ENCODE data around the gene STAT6.
"Not testable (repeated sequence)": the region's sequence is repeated elsewhere in the genome, so short reads cannot be mapped to it uniquely, and the experiment has no call there.

The STAT6 gene

DNA sequence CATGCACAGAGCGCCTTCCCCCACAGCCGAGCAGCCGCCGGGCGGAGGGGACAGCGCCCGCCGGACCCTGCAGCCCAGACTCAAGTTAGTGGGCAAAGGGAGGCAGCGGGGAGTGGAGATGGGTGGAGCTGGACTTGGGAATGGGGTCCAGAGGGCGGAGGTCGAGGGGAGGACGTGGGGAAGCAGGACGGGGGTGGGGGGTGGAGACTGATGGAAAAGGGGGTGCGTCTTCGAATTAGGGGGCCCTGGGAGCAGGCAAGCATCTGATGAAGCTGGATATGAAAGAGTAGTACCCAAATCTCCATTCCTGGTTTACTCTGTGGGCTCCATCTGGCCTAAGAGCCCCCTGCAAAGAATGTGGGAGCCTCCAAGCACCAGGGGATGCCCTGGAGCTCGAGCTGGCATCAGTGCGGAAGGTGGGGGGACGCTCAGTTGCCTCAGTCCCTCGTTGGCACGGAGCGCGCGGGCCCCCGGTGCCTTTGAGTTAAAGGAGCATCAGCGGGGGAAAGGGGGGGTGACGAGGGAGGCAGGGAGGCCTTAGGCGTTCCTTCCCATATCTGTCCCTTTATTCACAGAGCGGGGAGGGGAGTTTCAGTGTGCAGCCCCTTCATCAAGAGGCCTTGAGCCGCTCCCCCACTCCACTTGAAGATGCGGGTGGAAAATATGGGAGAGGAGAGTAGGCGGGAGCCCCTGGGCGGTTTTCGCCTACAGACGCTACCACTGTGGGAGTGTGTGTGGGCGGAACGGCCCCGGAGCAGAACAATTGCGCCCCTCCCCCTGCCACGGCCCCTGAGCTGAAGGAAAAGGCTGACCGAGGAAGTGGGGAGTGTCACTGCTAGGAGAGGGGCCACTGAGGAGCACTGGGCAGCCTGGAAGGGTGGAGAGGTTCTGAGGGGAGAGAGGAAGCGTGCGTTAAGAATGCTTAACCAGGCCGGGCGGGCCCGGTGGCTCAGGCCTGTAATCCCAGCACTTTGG is 21.6 kb downstream of the STAT6 start:
- in situ Hi-C loops (cut with MboI; ENCODE audit: low sequenced_read_pairs): no loop called here
- Histone ChIP-seq H3K9me3 (no peaks in the 10 kb centered on the region), H3K27me3 (ENCODE audit: low read depth) (no peaks in the 10 kb centered on the region), H3K4me3 (peak overlapping the region; percentile 69), H3K4me1 (peaks cover 18% of the 10 kb centered on the region), H3K36me3 (replicated peaks) (peaks cover 16% of the 10 kb centered on the region)
- peak; percentile 42 to 84 for DNase-seq (ENCODE audit: low spot score in 2 of 2)

DNA sequence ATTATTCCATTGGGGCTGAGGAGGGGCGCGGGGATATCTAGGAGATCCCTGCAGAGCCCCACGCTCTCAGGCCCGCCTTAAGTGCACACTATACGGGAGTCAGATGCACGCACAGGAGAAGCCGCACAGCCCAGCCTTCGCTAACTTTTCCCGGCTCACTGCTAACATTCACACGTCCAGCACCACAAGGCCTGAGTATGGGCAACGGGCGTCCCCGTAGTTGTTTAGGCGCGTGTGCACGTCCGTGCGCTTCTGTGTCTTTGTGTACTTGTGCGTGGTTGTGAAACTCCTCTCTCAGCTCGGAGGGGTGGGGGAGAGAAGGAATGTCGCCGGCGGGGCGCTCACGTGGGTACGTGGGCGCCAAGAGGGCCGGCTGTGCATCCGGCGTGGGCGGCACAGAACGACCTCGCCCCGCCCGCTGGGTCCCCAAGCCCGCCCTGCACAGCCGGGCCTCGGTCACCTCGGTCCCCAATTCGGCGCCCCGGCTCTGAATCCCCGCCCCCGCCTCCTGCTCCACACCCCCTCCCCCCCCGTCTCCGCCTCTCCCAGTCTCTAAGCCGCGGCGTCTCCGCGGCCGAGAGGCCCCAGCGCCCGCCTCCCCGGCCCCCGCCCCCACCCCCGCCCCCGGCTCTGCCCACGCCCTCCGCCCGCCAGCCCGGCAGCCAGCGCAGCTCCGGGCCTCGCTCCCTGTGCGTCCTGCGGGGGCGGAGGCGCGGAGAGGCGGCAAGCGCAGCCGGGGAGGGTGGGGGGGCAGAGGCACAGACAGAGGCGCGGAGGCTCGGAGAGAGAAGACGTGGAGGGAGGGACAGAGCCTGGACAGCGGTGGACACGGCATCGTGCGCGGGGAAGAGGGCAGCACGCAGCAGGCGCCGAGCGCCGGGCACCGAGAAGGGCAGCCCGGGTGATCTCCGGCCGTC is 22.6 kb downstream of the STAT6 start, which contains the start of gene NAB2:
Gene NAB2 (plus strand): TSS at position 761 of the 917 bp plus-strand sequence. CDS start 158 bp downstream, outside the sequence.
- Histone ChIP-seq H3K36me3 (replicated peaks) (peaks cover 15% of the 10 kb centered on the region), H3K9me3 (no peaks in the 10 kb centered on the region), H3K4me1 (peaks cover 18% of the 10 kb centered on the region), H3K4me3 (peak within 1 kb of the TSS; percentile 69), H3K27me3 (ENCODE audit: low read depth) (no peaks in the 10 kb centered on the region)
- in situ Hi-C loops (cut with MboI; ENCODE audit: low sequenced_read_pairs): no loop called here
- DNase-seq (ENCODE audit: low spot score in 2 of 2): peak; percentile 88 to 97

DNA sequence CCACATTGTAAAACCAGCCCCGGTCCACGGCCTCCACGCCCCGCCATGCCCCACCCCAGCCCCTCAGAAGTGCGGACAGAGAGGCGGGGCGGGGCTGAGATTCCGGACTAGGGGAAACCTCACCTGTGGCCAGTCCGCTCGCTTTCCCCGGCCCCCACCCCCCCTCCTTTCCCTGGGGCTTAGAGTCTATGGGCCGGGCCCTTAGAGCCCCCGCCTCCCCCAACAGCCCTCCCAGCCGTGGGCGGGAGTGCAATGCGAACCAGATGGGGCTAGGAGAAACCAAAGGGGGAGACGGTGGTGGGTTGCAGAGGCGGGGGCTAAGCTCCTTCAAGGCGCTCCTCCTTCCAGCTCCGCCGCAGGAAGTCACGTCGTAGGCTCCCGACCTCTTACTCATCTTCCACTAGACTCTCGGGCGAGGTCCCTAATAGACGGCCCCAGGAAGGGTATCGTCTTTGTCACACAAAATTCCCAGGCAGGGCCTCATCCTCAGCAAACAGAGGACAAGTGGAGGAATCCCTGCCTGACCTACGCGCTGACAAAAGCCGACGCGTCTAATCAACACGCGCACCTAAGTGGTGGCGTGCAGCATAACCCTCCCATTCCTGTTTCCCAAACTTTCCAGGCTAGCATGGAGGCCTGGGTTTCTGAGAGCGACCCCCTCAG is 23.3 kb downstream of the STAT6 start:
- H3K4me1 ChIP-seq: peaks cover 18% of the 10 kb centered on the region

DNA sequence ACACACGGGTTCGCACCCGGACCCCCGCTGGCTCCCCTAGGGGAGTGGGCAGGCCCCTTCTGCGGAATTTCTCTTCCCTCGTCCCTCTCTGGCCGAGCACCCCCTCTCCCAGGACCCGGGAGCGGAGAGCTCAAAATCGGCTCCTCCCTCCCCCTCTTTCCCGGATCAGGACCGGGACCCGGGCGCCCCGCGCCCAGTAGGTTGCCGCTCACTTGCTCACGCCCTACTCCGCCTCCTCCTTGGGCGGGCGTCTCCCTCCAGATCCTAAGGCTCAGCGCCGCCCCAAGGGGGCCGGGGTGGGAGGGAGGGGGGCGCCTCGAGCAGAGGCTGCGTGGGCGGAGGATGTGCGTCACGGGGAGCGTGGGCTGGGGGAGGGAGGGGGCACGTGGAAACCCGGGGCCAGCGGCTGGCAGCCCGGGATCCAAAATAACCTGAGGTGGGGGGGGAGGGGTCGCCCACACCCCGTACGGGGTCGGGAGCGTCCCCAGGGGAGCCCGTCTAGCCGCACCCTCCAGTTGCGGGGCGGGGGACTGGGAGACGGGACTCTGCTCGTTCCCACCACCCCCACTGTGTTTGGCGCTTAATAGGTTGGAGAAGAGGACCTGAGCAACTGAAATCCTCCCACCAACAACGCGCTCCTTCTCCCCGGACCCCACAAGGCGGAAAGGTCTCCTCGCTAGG is 24.0 kb downstream of the STAT6 start:
- peaks cover 18% of the 10 kb centered on the region for H3K4me1 ChIP-seq
- H3K9me3 ChIP-seq: no peaks in the 10 kb centered on the region
- H3K27me3 ChIP-seq (ENCODE audit: low read depth): no peaks in the 10 kb centered on the region
- in situ Hi-C loops (cut with MboI; ENCODE audit: low sequenced_read_pairs): no loop called here
- peak overlapping the region; percentile 55 for H3K4me3 ChIP-seq
- peaks cover 5% of the 10 kb centered on the region for H3K36me3 ChIP-seq (replicated peaks)
- DNase-seq (ENCODE audit: low spot score in 2 of 2): peak; percentile 59 to 84

More for the DNA sequence above, 23.3 kb downstream of the STAT6 start:
- in situ Hi-C loops (cut with MboI; ENCODE audit: low sequenced_read_pairs): no loop called here
- DNase-seq (ENCODE audit: low spot score in 2 of 2): peak; percentile 82 to 91
- no peaks in the 10 kb centered on the region for H3K9me3 ChIP-seq
- peak overlapping the region; percentile 55 for H3K4me3 ChIP-seq
- peaks cover 12% of the 10 kb centered on the region for H3K36me3 ChIP-seq (replicated peaks)
- H3K27me3 ChIP-seq (ENCODE audit: low read depth): no peaks in the 10 kb centered on the region

DNA sequence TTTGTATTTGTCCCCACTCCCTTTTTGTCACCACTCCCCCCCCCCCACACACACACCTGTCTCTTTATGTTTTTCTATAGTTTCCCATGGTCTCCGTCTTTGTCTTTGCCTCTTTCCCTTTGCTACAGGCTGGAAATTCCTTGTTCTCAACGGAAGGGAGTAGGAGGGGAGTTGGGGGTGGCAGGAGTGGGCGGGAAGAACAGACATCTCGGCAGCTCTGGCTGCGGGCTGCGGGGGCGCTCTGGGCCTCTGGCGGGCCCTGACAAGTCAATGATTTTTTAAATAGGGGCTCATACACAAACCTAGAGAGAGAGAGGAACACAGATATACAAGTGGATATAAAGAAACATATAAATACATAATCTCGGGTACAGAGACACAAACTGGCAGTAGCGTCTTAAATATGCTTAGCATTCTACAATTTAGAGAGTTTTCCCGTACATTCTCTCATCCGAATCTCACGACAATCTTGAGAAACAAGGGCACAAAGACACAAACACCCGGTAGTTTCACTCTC is 24.6 kb downstream of the STAT6 start:
- in situ Hi-C loops (cut with MboI; ENCODE audit: low sequenced_read_pairs): no loop called here
- Histone ChIP-seq H3K27me3 (ENCODE audit: low read depth) (no peaks in the 10 kb centered on the region), H3K9me3 (no peaks in the 10 kb centered on the region), H3K36me3 (replicated peaks) (no peaks in the 10 kb centered on the region; the same call in none of the 2 replicates), H3K4me3 (peak overlapping the region; percentile 55), H3K4me1 (peaks cover 18% of the 10 kb centered on the region)
- DNase-seq (ENCODE audit: low spot score in 2 of 2): peak; percentile 76 to 86

DNA sequence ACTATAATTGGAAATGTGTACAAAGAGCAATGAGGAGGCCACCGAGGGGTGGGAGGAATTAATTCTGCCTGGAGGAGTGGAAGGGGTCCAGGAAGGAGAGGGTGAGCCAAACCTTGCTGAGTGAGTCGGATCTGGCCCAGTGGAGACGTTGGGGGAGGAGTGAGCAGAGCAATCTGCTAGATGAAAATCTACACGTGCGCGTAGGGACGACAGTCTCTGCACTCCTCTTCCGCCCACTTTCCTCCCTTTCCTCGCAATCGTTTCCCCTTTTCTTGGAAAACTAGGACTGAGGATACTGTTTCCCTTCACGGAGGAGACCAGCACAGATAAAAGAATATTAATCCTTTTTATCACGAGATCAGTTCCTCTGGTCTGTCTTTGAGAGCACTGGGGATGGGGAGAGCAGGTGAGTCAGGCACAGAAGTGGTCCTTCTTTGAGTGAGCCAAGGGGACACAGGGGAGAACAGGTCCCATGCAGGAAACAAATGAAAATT is 25.1 kb downstream of the STAT6 start:
- Histone ChIP-seq H3K27me3 (ENCODE audit: low read depth) (no peaks in the 10 kb centered on the region), H3K36me3 (replicated peaks) (no peaks in the 10 kb centered on the region), H3K4me3 (peak overlapping the region; percentile 55), H3K9me3 (no peaks in the 10 kb centered on the region), H3K4me1 (peaks cover 18% of the 10 kb centered on the region)
- DNase-seq (ENCODE audit: low spot score in 2 of 2): peak in 1 of 2 experiments; percentile 37
- in situ Hi-C loops (cut with MboI; ENCODE audit: low sequenced_read_pairs): no loop called here

DNA sequence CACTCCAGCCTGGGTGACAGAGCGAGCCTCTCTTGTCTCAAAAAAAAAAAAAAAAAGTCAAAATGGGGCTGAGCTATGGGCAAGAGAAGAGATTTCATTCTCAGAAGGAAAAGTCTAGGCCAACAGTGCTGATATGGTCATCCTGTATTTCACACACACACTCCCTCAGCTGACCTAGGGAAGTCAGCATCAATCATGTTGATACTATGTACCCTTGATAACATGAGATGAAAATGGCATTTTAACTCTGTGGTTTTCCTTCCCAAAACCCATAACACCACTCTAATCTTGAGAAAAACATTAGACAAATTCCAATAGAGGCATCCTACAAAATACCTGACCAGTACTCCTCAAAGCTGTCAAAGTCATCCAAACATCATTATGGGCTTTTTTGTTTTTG is 30.3 kb downstream of the STAT6 start:
- no peaks in the 10 kb centered on the region for H3K27me3 ChIP-seq (ENCODE audit: low read depth)
- H3K9me3 ChIP-seq: no peaks in the 10 kb centered on the region
- H3K36me3 ChIP-seq (replicated peaks): peaks cover 7% of the 10 kb centered on the region
- DNase-seq (ENCODE audit: low spot score in 2 of 2): no peak
- H3K4me3 ChIP-seq: no peak overlapping the region
- H3K4me1 ChIP-seq: peaks cover under 1% of the 10 kb centered on the region; the same call in 1 of the 2 replicates
- in situ Hi-C loops (cut with MboI; ENCODE audit: low sequenced_read_pairs): no loop called here

DNA sequence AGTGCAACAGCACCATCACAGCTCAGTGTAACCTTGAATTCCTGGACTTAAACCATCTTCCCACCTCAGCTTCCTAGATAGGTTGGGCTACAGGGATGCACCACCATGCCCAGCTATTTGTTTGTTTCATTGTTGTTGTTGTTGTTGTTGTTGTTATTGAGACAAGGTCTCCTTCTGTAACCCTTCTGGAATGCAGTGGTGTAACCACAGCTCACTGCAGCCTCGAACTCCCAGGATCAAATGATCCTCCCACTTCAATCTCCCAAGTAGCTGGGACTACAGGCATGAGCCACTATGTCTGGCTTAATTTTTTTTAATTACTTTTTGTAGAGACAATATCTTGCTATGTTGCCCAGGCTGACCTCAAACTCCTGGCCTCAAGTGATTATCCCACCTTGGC is 31.3 kb downstream of the STAT6 start:
- peaks cover 7% of the 10 kb centered on the region for H3K36me3 ChIP-seq (replicated peaks)
- H3K9me3 ChIP-seq: no peaks in the 10 kb centered on the region
- H3K4me1 ChIP-seq: no peaks in the 10 kb centered on the region
- in situ Hi-C loops (cut with MboI; ENCODE audit: low sequenced_read_pairs): no loop called here
- no peaks in the 10 kb centered on the region for H3K27me3 ChIP-seq (ENCODE audit: low read depth)
- DNase-seq (ENCODE audit: low spot score in 2 of 2): no peak
- no peak overlapping the region for H3K4me3 ChIP-seq

DNA sequence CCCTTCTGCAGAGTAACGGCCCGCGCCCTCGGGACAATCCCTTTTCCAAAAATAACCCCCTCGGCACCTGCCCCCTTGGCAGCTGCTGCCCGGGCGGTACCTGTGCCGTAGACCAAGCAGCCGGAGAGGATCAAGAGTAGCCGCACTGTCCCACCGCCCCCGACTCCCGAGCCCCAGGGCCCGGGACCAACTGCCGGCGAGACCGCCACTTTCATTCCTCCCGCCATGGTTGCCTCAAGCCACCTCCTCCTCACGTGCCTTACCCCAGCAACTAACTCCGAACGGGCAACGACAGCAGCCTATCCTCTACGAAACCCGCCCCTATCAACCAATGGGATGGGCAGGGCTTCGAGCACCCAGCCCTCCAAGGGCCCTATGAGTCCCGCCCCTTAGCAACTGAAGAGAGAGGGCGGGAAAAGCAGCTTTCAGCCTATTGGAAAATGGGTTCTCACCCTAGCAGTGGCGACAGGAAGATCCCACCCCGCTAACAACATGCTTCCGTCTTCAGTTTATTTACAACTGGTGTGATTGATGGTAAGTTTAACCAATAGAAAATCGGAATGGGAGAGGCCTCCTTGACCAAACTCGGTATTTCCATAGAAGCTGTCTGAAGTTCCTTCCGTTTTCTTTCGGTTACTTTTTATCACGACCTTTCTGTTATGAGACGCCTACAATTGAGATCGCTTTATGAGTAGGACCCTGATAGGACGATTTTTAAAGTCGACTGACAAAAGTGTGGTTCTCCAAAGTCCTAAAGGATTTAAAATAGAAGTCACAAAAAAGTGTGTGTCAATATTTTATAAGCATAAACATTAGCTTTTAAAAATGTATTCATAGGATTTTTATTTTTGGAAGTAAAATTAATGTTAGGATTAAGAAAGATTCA is 32.4 kb downstream of the STAT6 start, which contains the start of gene NEMP1:
Gene NEMP1 (minus strand): TSS at position 273 of the 886 bp plus-strand sequence. CDS start 46 bp downstream, at position 227.
- H3K9me3 ChIP-seq: no peaks in the 10 kb centered on the region
- no peaks in the 10 kb centered on the region for H3K27me3 ChIP-seq (ENCODE audit: low read depth)
- peak; percentile 98 to 99 for DNase-seq (ENCODE audit: low spot score in 2 of 2)
- peak within 1 kb of the TSS; percentile 86 for H3K4me3 ChIP-seq
- peaks cover 7% of the 10 kb centered on the region for H3K36me3 ChIP-seq (replicated peaks)
- H3K4me1 ChIP-seq: no peaks in the 10 kb centered on the region
- in situ Hi-C loops (cut with MboI; ENCODE audit: low sequenced_read_pairs): no loop called here

DNA sequence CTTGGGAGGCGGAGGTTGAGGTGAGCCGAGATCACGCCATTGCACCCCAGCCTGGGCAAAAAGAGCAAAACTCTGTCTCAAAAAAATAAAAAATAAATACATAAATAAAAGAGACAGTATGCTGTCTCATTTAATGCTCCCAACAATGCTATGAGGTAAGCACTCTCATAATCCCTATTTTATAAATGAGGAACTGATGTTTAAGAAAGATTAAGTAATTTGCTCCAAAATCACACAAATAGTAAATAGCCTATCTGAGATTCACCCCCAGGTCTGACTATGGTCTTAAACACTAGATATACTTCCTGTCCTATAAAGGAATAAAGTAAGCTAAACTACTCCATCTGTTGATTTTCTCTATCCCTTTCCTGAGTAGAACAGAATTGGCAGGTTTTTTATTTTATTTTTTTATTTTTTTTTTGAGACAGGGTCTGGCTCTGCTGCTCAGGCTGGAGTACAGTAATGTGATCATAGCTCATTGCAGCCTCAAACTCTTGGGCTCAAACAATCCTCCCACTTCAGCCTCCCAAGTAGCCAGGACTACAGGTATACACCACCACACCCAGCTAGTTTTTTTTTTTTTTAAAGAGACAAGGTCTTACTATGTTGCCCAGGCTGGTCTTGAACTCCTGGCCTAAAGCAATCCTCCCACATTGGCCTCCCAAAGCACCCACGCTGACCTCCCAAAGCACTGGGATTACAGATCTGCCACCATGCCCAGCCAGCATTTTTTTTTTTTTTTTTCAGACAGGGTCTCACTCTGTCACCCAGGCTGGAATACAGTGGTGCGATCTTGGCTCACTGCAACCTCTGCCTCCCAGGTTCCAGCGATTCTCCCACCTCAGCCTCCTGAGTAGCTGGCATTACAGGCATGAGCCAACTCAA is 37.4 kb downstream of the STAT6 start:
- not testable (repeated sequence) for H3K4me3 ChIP-seq, H3K4me1 ChIP-seq

DNA sequence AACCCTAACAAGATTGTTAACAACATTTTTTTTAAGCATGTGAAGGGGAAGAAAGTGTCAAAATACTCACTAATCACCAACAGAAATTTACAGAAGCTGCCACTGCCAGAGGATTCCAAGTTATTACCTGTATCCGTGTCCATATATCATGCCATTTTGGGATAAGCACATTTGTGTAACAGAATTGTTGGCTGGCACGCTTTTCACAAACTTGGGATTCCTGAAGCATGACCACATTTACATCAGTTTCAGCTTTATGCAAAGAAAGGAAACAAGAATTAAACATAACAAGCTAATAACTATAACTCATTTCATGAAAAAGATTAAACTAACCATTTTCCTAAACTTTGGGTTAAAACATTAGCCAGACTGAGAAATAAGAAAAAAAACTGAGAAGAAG is 38.5 kb downstream of the STAT6 start:
- Histone ChIP-seq H3K9me3 (0 out of 2 replicates have a peak, but pooled peaks cover 3% of the 10 kb centered on the region), H3K36me3 (replicated peaks) (peaks cover 55% of the 10 kb centered on the region), H3K27me3 (ENCODE audit: low read depth) (no peaks in the 10 kb centered on the region), H3K4me3 (no peak overlapping the region), H3K4me1 (no peaks in the 10 kb centered on the region)
- DNase-seq (ENCODE audit: low spot score in 2 of 2): no peak
- in situ Hi-C loops (cut with MboI; ENCODE audit: low sequenced_read_pairs): no loop called here

More for the DNA sequence above, 37.4 kb downstream of the STAT6 start:
- H3K9me3 ChIP-seq; H3K27me3 ChIP-seq (ENCODE audit: low read depth); DNase-seq (ENCODE audit: low spot score in 2 of 2); in situ Hi-C loops (cut with MboI; ENCODE audit: low sequenced_read_pairs): not testable (repeated sequence)
- H3K36me3 ChIP-seq (replicated peaks): peaks cover 45% of the 10 kb centered on the region

All from HAP-1 (cell line).